ENCODE results near the gene SIGLEC15.

GRCh38 chr18:45890606-45891005 lies 65.1 kb downstream of the SIGLEC15 start:
- TF ChIP-seq TP53 (CRISPR knock-in tag; IDR thresholded peaks at IDR 0.05) (no peak), CTCF (IDR thresholded peaks at IDR 0.05) (no peak), HDAC2 (IDR thresholded peaks at IDR 0.05) (no peak), RFX5 (IDR thresholded peaks at IDR 0.05) (no peak), POLR2A (IDR thresholded peaks at IDR 0.05; ENCODE audit: low read length) (no peak), RAD21 (conservative IDR thresholded peaks at IDR 0.05 in 1 of 2, IDR thresholded peaks at IDR 0.05 in 1 of 2) (no peak), ZFP36 (IDR thresholded peaks at IDR 0.05; ENCODE audit: borderline replicate concordance, partially characterized antibody) (no peak), POLR2AphosphoS2 (conservative IDR thresholded peaks at IDR 0.05; ENCODE audit: low read length) (no peak)
- TF ChIP-seq, protein P1, sequence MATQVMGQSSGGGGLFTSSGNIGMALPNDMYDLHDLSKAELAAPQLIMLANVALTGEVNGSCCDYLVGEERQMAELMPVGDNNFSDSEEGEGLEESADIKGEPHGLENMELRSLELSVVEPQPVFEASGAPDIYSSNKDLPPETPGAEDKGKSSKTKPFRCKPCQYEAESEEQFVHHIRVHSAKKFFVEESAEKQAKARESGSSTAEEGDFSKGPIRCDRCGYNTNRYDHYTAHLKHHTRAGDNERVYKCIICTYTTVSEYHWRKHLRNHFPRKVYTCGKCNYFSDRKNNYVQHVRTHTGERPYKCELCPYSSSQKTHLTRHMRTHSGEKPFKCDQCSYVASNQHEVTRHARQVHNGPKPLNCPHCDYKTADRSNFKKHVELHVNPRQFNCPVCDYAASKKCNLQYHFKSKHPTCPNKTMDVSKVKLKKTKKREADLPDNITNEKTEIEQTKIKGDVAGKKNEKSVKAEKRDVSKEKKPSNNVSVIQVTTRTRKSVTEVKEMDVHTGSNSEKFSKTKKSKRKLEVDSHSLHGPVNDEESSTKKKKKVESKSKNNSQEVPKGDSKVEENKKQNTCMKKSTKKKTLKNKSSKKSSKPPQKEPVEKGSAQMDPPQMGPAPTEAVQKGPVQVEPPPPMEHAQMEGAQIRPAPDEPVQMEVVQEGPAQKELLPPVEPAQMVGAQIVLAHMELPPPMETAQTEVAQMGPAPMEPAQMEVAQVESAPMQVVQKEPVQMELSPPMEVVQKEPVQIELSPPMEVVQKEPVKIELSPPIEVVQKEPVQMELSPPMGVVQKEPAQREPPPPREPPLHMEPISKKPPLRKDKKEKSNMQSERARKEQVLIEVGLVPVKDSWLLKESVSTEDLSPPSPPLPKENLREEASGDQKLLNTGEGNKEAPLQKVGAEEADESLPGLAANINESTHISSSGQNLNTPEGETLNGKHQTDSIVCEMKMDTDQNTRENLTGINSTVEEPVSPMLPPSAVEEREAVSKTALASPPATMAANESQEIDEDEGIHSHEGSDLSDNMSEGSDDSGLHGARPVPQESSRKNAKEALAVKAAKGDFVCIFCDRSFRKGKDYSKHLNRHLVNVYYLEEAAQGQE (IDR thresholded peaks at IDR 0.05) = no peak
- TF ChIP-seq, protein P2, sequence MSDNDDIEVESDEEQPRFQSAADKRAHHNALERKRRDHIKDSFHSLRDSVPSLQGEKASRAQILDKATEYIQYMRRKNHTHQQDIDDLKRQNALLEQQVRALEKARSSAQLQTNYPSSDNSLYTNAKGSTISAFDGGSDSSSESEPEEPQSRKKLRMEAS (IDR thresholded peaks at IDR 0.05) = no peak
